Skeletal muscle cell (primary cell): ENCODE measurements around the gene SLC16A7.

Experiments used
- DNase-seq: peaks from one replicate; pipeline ENCODE4 v3.0.0-alpha.2; 2010; ENCODE audit warnings: low read depth
- H3K4me3 ChIP-seq: 2 replicates; pipeline ENCODE4 v1.5.1; 2011; ENCODE audit warnings: low read depth, mild to moderate bottlenecking, control low read depth, low read length, moderate library complexity

Gene SLC16A7

GRCh38 chr12:59619461-59620240 is 23.8 kb downstream of the SLC16A7 start:
- H3K4me3 ChIP-seq: no peak overlapping the region

GRCh38 chr12:59620326-59620725 is 24.5 kb downstream of the SLC16A7 start:
- DNase-seq: no peak
- H3K4me3 ChIP-seq: no peak overlapping the region

More at GRCh38 chr12:59619461-59620240, 23.8 kb downstream of the SLC16A7 start:
- DNase-seq: no peak

- DNase-seq: no peak
- H3K4me3 ChIP-seq: no peak overlapping the region
These were observed 29.1 kb downstream of the SLC16A7 start for GRCh38 chr12:59624732-59625460.

- no peak overlapping the region for H3K4me3 ChIP-seq
- no peak for DNase-seq
These were observed 30.6 kb downstream of the SLC16A7 start for GRCh38 chr12:59626382-59626781.

- no peak overlapping the region for H3K4me3 ChIP-seq
- no peak for DNase-seq
These were observed 31.8 kb downstream of the SLC16A7 start for GRCh38 chr12:59627582-59627981.

GRCh38 chr12:59629890-59630289 is 34.1 kb downstream of the SLC16A7 start:
- no peak overlapping the region for H3K4me3 ChIP-seq
- no peak for DNase-seq

GRCh38 chr12:59632408-59632807 is 36.6 kb downstream of the SLC16A7 start:
- no peak for DNase-seq
- H3K4me3 ChIP-seq: no peak overlapping the region

GRCh38 chr12:59634254-59634653 is 38.4 kb downstream of the SLC16A7 start:
- H3K4me3 ChIP-seq: no peak overlapping the region
- no peak for DNase-seq

- no peak for DNase-seq
- no peak overlapping the region for H3K4me3 ChIP-seq
These were observed 41.3 kb downstream of the SLC16A7 start for GRCh38 chr12:59636945-59637691.

- DNase-seq: no peak
- H3K4me3 ChIP-seq: no peak overlapping the region
These were observed 41.9 kb downstream of the SLC16A7 start for GRCh38 chr12:59637692-59638070.

GRCh38 chr12:59643550-59643949 is 47.7 kb downstream of the SLC16A7 start:
- DNase-seq: no peak
- no peak overlapping the region for H3K4me3 ChIP-seq

- DNase-seq: no peak
- H3K4me3 ChIP-seq: no peak overlapping the region
These were observed 49.4 kb downstream of the SLC16A7 start for GRCh38 chr12:59645242-59645641.

GRCh38 chr12:59646636-59647035 is 50.8 kb downstream of the SLC16A7 start:
- DNase-seq: no peak
- H3K4me3 ChIP-seq: no peak overlapping the region

- H3K4me3 ChIP-seq: no peak overlapping the region
- DNase-seq: no peak
These were observed 53.4 kb downstream of the SLC16A7 start for GRCh38 chr12:59649203-59649602.

- no peak for DNase-seq
- no peak overlapping the region for H3K4me3 ChIP-seq
These were observed 54.9 kb downstream of the SLC16A7 start for GRCh38 chr12:59650588-59651228.

- no peak overlapping the region for H3K4me3 ChIP-seq
- no peak for DNase-seq
These were observed 55.5 kb downstream of the SLC16A7 start for GRCh38 chr12:59651229-59651920.

GRCh38 chr12:59652130-59652529 is 56.3 kb downstream of the SLC16A7 start:
- DNase-seq: no peak

GRCh38 chr12:59654061-59654460 is 58.2 kb downstream of the SLC16A7 start:
- no peak overlapping the region for H3K4me3 ChIP-seq
- DNase-seq: no peak

More at GRCh38 chr12:59652130-59652529, 56.3 kb downstream of the SLC16A7 start:
- no peak overlapping the region for H3K4me3 ChIP-seq

- no peak for DNase-seq
- H3K4me3 ChIP-seq: no peak overlapping the region
These were observed 61.4 kb downstream of the SLC16A7 start for GRCh38 chr12:59657266-59657665.
